H9 (cell line): ENCODE data around the gene CXCR3. TPM values are rescaled to one million over a fixed set of nuclear protein-coding genes. Genes with fewer than 3 reads are reported as not detected.

Experiments used
- DNase-seq: peaks from one replicate; pipeline ENCODE4 v3.0.0-alpha.2; 2017
- H2AFZ ChIP-seq: one replicate; pipeline ENCODE4 v1.6.1; 2013; ENCODE audit warnings: mild to moderate bottlenecking, low read length, control low read depth, moderate library complexity
- H2AK5ac ChIP-seq: 2 replicates; pipeline ENCODE4 v1.6.1; 2013; ENCODE audit warnings: low read length, control low read depth, mixed read lengths; ENCODE audit not compliant: insufficient read length
- H2BK120ac ChIP-seq: one replicate; pipeline ENCODE4 v1.6.1; 2013; ENCODE audit warnings: low read depth, mild to moderate bottlenecking, low read length, control low read depth, inconsistent platforms; ENCODE audit not compliant: poor library complexity, severe bottlenecking
- H2BK12ac ChIP-seq: 2 replicates; pipeline ENCODE4 v1.6.1; 2013; ENCODE audit warnings: low read length, control low read depth, mixed read lengths, low read depth; ENCODE audit not compliant: insufficient read length
- H2BK15ac ChIP-seq: 2 replicates; pipeline ENCODE4 v1.6.1; 2013; ENCODE audit warnings: low read depth, low read length, control low read depth
- H2BK20ac ChIP-seq: one replicate; pipeline ENCODE4 v1.6.1; 2013; ENCODE audit warnings: low read depth, mild to moderate bottlenecking, low read length, control low read depth, inconsistent platforms; ENCODE audit not compliant: poor library complexity, severe bottlenecking
- H2BK5ac ChIP-seq: 2 replicates; pipeline ENCODE4 v1.6.1; 2013; ENCODE audit warnings: low read length, control low read depth, mixed read lengths; ENCODE audit not compliant: insufficient read length
- H3K14ac ChIP-seq: 2 replicates; pipeline ENCODE4 v1.6.1; 2013; ENCODE audit warnings: low read length, control low read depth; ENCODE audit not compliant: insufficient read depth
- H3K18ac ChIP-seq: 2 replicates; pipeline ENCODE4 v1.6.1; 2013; ENCODE audit warnings: low read depth, mild to moderate bottlenecking, mixed read lengths, low read length, control low read depth; ENCODE audit not compliant: insufficient read length
- H3K23ac ChIP-seq: 2 replicates; pipeline ENCODE4 v1.6.1; 2013; ENCODE audit warnings: low read length, control low read depth, mixed read lengths, low read depth; ENCODE audit not compliant: insufficient read length
- H3K23me2 ChIP-seq: 2 replicates; pipeline ENCODE4 v1.6.1; 2013; ENCODE audit warnings: low read depth, mild to moderate bottlenecking, mixed read lengths, low read length, control low read depth; ENCODE audit not compliant: insufficient read length, poor library complexity, severe bottlenecking
- H3K27ac ChIP-seq: 2 replicates; pipeline ENCODE4 v1.5.1; 2013; ENCODE audit warnings: low read length, control low read depth, mixed read lengths, low read depth; ENCODE audit not compliant: insufficient read length
- H3K27me3 ChIP-seq: 2 replicates; pipeline ENCODE4 v1.6.1; 2013; ENCODE audit warnings: low read length, control low read depth, inconsistent platforms; ENCODE audit not compliant: insufficient read depth
- H3K4ac ChIP-seq: 2 replicates; pipeline ENCODE4 v1.6.1; 2013; ENCODE audit warnings: low read depth, mild to moderate bottlenecking, control low read depth, inconsistent platforms, low read length, moderate library complexity
- H3K4me1 ChIP-seq: 2 replicates; pipeline ENCODE4 v1.6.1; 2013; ENCODE audit warnings: low read length, control low read depth, inconsistent platforms; ENCODE audit not compliant: insufficient read depth
- H3K4me2 ChIP-seq: 2 replicates; pipeline ENCODE4 v1.6.1; 2013; ENCODE audit warnings: low read length, control low read depth, mixed read lengths; ENCODE audit not compliant: insufficient read length, insufficient read depth
- H3K56ac ChIP-seq: 2 replicates; pipeline ENCODE4 v1.6.1; 2013; ENCODE audit warnings: low read depth, mild to moderate bottlenecking, mixed read lengths, low read length, control low read depth; ENCODE audit not compliant: insufficient read length
- H3K79me1 ChIP-seq: 2 replicates; pipeline ENCODE4 v1.6.1; 2013; ENCODE audit warnings: low read depth, mild to moderate bottlenecking, moderate library complexity, low read length, control low read depth, inconsistent platforms; ENCODE audit not compliant: insufficient read depth, poor library complexity, severe bottlenecking
- H3K79me2 ChIP-seq: 2 replicates; pipeline ENCODE4 v1.6.1; 2013; ENCODE audit warnings: low read length, control low read depth, inconsistent platforms; ENCODE audit not compliant: insufficient read depth
- H3K9ac ChIP-seq: 2 replicates; pipeline ENCODE4 v1.6.1; 2013; ENCODE audit warnings: low read length, control low read depth, mixed read lengths; ENCODE audit not compliant: insufficient read length; ENCODE audit errors: extremely low read depth
- H3K9me3 ChIP-seq: one replicate; pipeline ENCODE4 v1.6.1; 2013; ENCODE audit warnings: low read depth, low read length, inconsistent platforms; ENCODE audit not compliant: control insufficient read depth
- H3T11ph ChIP-seq: one replicate; pipeline ENCODE4 v1.6.1; 2013; ENCODE audit warnings: mild to moderate bottlenecking, low read length, control low read depth, inconsistent platforms
- H4K20me1 ChIP-seq: one replicate; pipeline ENCODE4 v1.6.1; 2013; ENCODE audit not compliant: control insufficient read depth, insufficient read length, insufficient read depth
- H4K5ac ChIP-seq: 2 replicates; pipeline ENCODE4 v1.6.1; 2013; ENCODE audit warnings: low read depth, mild to moderate bottlenecking, mixed read lengths, low read length, control low read depth; ENCODE audit not compliant: insufficient read length
- H4K8ac ChIP-seq: replicated peaks from 2 replicates; pipeline ENCODE4 v1.6.1; 2013; ENCODE audit warnings: low read length, control low read depth, mixed read lengths, low read depth; ENCODE audit not compliant: insufficient read length
- H4K91ac ChIP-seq: 2 replicates; pipeline ENCODE4 v1.6.1; 2013; ENCODE audit warnings: low read depth, mild to moderate bottlenecking, moderate library complexity, mixed read lengths, low read length, control low read depth; ENCODE audit not compliant: insufficient read length
- H3K27ac Mint-ChIP-seq, 3 experiments: 2 replicates in 2 of 3; 3 replicates in 1 of 3; pipeline ENCODE4 v1.8.0; 2020 to 2021; ENCODE audit warnings: mixed read lengths in 3 of 3, mild to moderate bottlenecking in 1 of 3, moderate library complexity in 1 of 3
- H3K27me3 Mint-ChIP-seq: 2 replicates; pipeline ENCODE4 v1.8.0; 2021; ENCODE audit warnings: low read depth, mild to moderate bottlenecking, moderate library complexity, mixed read lengths
- H3K36me3 Mint-ChIP-seq, 3 experiments: 2 replicates in 2 of 3; 3 replicates in 1 of 3; pipeline ENCODE4 v1.8.0; 2020 to 2021; ENCODE audit warnings: low read depth in 3 of 3, mixed read lengths in 3 of 3; ENCODE audit not compliant: insufficient read depth in 1 of 3
- H3K4me1 Mint-ChIP-seq, 2 experiments: 2 replicates each; pipeline ENCODE4 v1.8.0; 2020; ENCODE audit warnings: mixed read lengths in 2 of 2
- H3K4me3 Mint-ChIP-seq, 2 experiments: 2 replicates in 1 of 2; 3 replicates in 1 of 2; pipeline ENCODE4 v1.8.0; 2020 to 2021; ENCODE audit warnings: mild to moderate bottlenecking in 2 of 2, mixed read lengths in 2 of 2, moderate library complexity in 1 of 2
- H3K9me3 Mint-ChIP-seq, 2 experiments: 2 replicates in 1 of 2; 3 replicates in 1 of 2; pipeline ENCODE4 v1.8.0; 2020; ENCODE audit warnings: mild to moderate bottlenecking in 2 of 2, mixed read lengths in 2 of 2, moderate library complexity in 1 of 2
- WGBS: extraction: QIAGEN DNeasy Blood & Tissue Kit; methylation state at CpG from one replicate; pipeline ENCODE4 v1.1.7; 2013; ENCODE audit warnings: missing lambda C conversion rate, low lambda C conversion rate, mixed read lengths; ENCODE audit not compliant: insufficient read length; ENCODE audit errors: extremely low coverage; 5-methylcytosine and 5-hydroxymethylcytosine counted together
- total RNA-seq: library from RNA; stranded (reverse); gene quantifications from 2 replicates; pipeline ENCODE4 v1.2.1, GENCODE V29; 2021
- TF ChIP-seq, protein P1 (sequence below): fragments of 200-600 bp; sonication (generic); conservative IDR thresholded peaks from 3 replicates; pipeline ENCODE4 v1.8.0; 2021; ENCODE audit warnings: antibody characterized with exemption, mild to moderate bottlenecking

Gene CXCR3
- total RNA-seq, 1 experiment from 2014 or later: not detected

DNA sequence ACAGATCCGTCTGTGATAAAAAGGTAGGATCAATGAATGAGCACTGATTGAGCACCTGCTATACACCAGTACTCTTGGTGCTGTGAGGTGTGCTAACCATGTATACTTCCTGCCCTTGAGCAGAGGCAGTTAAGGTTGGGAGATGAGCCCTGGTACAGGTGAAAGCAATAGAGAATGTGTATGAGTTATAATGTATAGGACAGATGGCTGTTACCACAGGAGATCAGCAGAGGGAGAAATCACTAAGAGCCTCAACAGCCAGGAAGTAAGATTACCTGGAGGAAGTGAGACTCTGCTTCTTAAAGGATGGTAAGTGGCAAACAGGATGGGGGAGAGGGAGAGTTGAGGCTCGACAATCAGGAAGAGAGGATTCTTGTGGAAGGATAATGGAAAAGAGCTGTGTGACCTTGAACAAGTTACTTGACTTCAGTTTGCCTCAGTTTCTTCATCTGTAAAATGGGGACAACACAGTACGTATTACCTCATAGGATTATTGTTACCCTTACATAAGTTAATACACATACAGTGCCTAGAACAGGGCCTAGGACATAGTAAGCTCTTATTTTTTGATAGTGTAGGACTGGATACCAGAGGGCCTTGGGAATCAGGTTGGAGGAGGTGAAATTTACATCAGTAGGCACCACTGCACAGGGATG, 9.1 kb downstream of the CXCR3 start:
- peaks cover 16 to 47% (median 36%) of the 10 kb centered on the region in 3 experiments; a peak in 6 of 7 replicates for H3K36me3 Mint-ChIP-seq
- no peak overlapping the region for H3K27ac Mint-ChIP-seq

More for the DNA sequence above, 9.1 kb downstream of the CXCR3 start:
- Mint-ChIP-seq H3K4me1 (no peaks in the 10 kb centered on the region), H3K27me3 (no peaks in the 10 kb centered on the region), H3K9me3 (peaks cover 60 to 67% of the 10 kb centered on the region in 2 experiments), H3K4me3 (no peak overlapping the region; a peak in 1 of 5 replicates)
- Histone ChIP-seq H2BK12ac (no peak overlapping the region), H4K91ac (no peak overlapping the region), H3K9ac (no peak overlapping the region), H3T11ph (no peak overlapping the region), H2BK20ac (no peak overlapping the region), H2BK15ac (no peak overlapping the region), H3K4me2 (no peak overlapping the region), H3K79me1 (no peaks in the 10 kb centered on the region), H2BK120ac (no peak overlapping the region), H3K23ac (no peak overlapping the region), H2BK5ac (no peak overlapping the region), H3K27ac (no peak overlapping the region), H2AFZ (no peak overlapping the region), H3K4me1 (no peaks in the 10 kb centered on the region), H3K9me3 (peaks cover 87% of the 10 kb centered on the region), H3K14ac (no peak overlapping the region), H3K56ac (no peak overlapping the region), H3K79me2 (no peaks in the 10 kb centered on the region), H3K27me3 (no peaks in the 10 kb centered on the region), H3K4ac (no peak overlapping the region), H4K5ac (no peak overlapping the region), H2AK5ac (no peak overlapping the region), H3K18ac (no peak overlapping the region), H3K23me2 (no peaks in the 10 kb centered on the region), H4K20me1 (no peaks in the 10 kb centered on the region), H4K8ac (no peak overlapping the region)
- WGBS: no CpG with 5 or more reads among the region's 3 CpGs
- DNase-seq: no peak
- TF ChIP-seq, protein P1, sequence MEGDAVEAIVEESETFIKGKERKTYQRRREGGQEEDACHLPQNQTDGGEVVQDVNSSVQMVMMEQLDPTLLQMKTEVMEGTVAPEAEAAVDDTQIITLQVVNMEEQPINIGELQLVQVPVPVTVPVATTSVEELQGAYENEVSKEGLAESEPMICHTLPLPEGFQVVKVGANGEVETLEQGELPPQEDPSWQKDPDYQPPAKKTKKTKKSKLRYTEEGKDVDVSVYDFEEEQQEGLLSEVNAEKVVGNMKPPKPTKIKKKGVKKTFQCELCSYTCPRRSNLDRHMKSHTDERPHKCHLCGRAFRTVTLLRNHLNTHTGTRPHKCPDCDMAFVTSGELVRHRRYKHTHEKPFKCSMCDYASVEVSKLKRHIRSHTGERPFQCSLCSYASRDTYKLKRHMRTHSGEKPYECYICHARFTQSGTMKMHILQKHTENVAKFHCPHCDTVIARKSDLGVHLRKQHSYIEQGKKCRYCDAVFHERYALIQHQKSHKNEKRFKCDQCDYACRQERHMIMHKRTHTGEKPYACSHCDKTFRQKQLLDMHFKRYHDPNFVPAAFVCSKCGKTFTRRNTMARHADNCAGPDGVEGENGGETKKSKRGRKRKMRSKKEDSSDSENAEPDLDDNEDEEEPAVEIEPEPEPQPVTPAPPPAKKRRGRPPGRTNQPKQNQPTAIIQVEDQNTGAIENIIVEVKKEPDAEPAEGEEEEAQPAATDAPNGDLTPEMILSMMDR: no peak
